Smooth muscle cell (in vitro differentiated cells): Measurements from ENCODE around the gene HDDC3. TPM values are rescaled to one million over a fixed set of nuclear protein-coding genes. Genes with fewer than 3 reads are reported as not detected.

Experiments used
- DNase-seq: peaks from one replicate; lab custom pipeline; 2025; ENCODE audit not compliant: unreplicated experiment; lab: John Stamatoyannopoulos, UW
- H2AFZ ChIP-seq: fragments of 200-600 bp; sonication (generic); 2 replicates; pipeline ENCODE4 v1.6.0; 2016; ENCODE audit warnings: antibody characterized with exemption, low read depth, mild to moderate bottlenecking
- H3F3A ChIP-seq: fragments of 200-600 bp; sonication (generic); 2 replicates; pipeline ENCODE4 v1.6.0; 2017; ENCODE audit warnings: antibody characterized with exemption, low read depth
- H3K27ac ChIP-seq: fragments of 200-600 bp; sonication (generic); 2 replicates; pipeline ENCODE4 v1.5.1; 2016; ENCODE audit warnings: low read depth, mild to moderate bottlenecking
- H3K27me3 ChIP-seq: fragments of 200-600 bp; sonication (generic); 2 replicates; pipeline ENCODE4 v1.6.1; 2016; ENCODE audit warnings: low read depth, mild to moderate bottlenecking
- H3K36me3 ChIP-seq: fragments of 200-600 bp; sonication (generic); 2 replicates; pipeline ENCODE4 v1.5.1; 2016; ENCODE audit warnings: low read depth
- H3K4me1 ChIP-seq: fragments of 200-600 bp; sonication (generic); 2 replicates; pipeline ENCODE4 v1.5.1; 2016; ENCODE audit warnings: low read depth
- H3K4me2 ChIP-seq: fragments of 200-600 bp; sonication (generic); 2 replicates; pipeline ENCODE4 v1.6.0; 2016; ENCODE audit warnings: mild to moderate bottlenecking
- H3K4me3 ChIP-seq: fragments of 200-600 bp; sonication (generic); 2 replicates; pipeline ENCODE4 v1.5.1; 2016; ENCODE audit warnings: mild to moderate bottlenecking
- H3K79me2 ChIP-seq: fragments of 200-600 bp; sonication (generic); 2 replicates; pipeline ENCODE4 v1.6.0; 2016; ENCODE audit warnings: low read depth, mild to moderate bottlenecking
- H3K9ac ChIP-seq: fragments of 200-600 bp; sonication (generic); 2 replicates; pipeline ENCODE4 v1.6.0; 2016; ENCODE audit warnings: low read depth
- H3K9me3 ChIP-seq: fragments of 200-600 bp; sonication (generic); replicated peaks from 2 replicates; pipeline ENCODE4 v1.5.1; 2016; ENCODE audit warnings: low read depth
- H4K20me1 ChIP-seq: fragments of 200-600 bp; sonication (generic); 2 replicates; pipeline ENCODE4 v1.6.0; 2016; ENCODE audit warnings: low read depth
- CTCF ChIP-seq: fragments of 200-600 bp; sonication (generic); IDR thresholded peaks from 2 replicates; pipeline ENCODE4 v1.5.1; 2017; ENCODE audit warnings: borderline replicate concordance, mild to moderate bottlenecking, antibody characterized with exemption; ENCODE audit not compliant: insufficient read depth, poor library complexity, severe bottlenecking
- WGBS: methylation state at CpG from one replicate; pipeline ENCODE4 v1.1.7; 2016; ENCODE audit warnings: low lambda C conversion rate; 5-methylcytosine and 5-hydroxymethylcytosine counted together
- polyA plus RNA-seq: library from polyadenylated mRNA; unstranded; fragments of >200 nt; fragmentation: Nextera tagmentation; extraction: Ambion mirVana; gene quantifications from 2 replicates; pipeline ENCODE4 v1.2.1, GENCODE V29; 2016
- total RNA-seq: library from RNA; depleted of rRNA; stranded (reverse); fragments of >200 nt; gene quantifications from 2 replicates; pipeline ENCODE4 v1.2.3, GENCODE V29; 2014

Gene HDDC3
- total and polyA plus RNA-seq, 2 experiments from 2014 or later: 16.0 to 16.3 TPM

- Histone ChIP-seq H3K27ac (no peak overlapping the region), H3K79me2 (no peaks in the 10 kb centered on the region), H3K9me3 (no peaks in the 10 kb centered on the region), H3K9ac (no peak overlapping the region), H3K4me2 (no peak overlapping the region), H3K36me3 (no peaks in the 10 kb centered on the region), H4K20me1 (no peaks in the 10 kb centered on the region), H3K4me1 (no peaks in the 10 kb centered on the region), H3K4me3 (no peak overlapping the region), H3F3A (no peaks in the 10 kb centered on the region), H3K27me3 (no peaks in the 10 kb centered on the region), H2AFZ (no peak overlapping the region)
- 89% methylated on average over 8 of the region's 12 CpGs for WGBS
- no peak for TF ChIP-seq CTCF
- no peak for DNase-seq
Observed at GRCh38 chr15:90913398-90913944, 18.9 kb downstream of the HDDC3 start.

GRCh38 chr15:90912770-90913075 is 19.6 kb downstream of the HDDC3 start:
- Histone ChIP-seq H3K27me3 (no peaks in the 10 kb centered on the region), H3K36me3 (no peaks in the 10 kb centered on the region), H3K27ac (no peak overlapping the region), H3K9me3 (no peaks in the 10 kb centered on the region), H3F3A (no peaks in the 10 kb centered on the region), H3K79me2 (no peaks in the 10 kb centered on the region), H3K4me1 (no peaks in the 10 kb centered on the region), H4K20me1 (no peaks in the 10 kb centered on the region), H3K4me3 (no peak overlapping the region), H2AFZ (no peak overlapping the region), H3K4me2 (no peak overlapping the region), H3K9ac (no peak overlapping the region)
- TF ChIP-seq CTCF: no peak
- WGBS: 96% methylated on average over 7 of the region's 7 CpGs
- no peak for DNase-seq

- Histone ChIP-seq H3K4me3 (no peak overlapping the region), H3F3A (no peaks in the 10 kb centered on the region), H3K4me1 (no peaks in the 10 kb centered on the region), H3K36me3 (no peaks in the 10 kb centered on the region), H3K27ac (no peak overlapping the region), H3K27me3 (no peaks in the 10 kb centered on the region), H3K9ac (no peak overlapping the region), H3K79me2 (no peaks in the 10 kb centered on the region), H2AFZ (no peak overlapping the region), H3K4me2 (no peak overlapping the region), H4K20me1 (no peaks in the 10 kb centered on the region), H3K9me3 (no peaks in the 10 kb centered on the region)
- no peak for DNase-seq
- 97% methylated on average over 30 of the region's 30 CpGs for WGBS
- TF ChIP-seq CTCF: no peak
Observed at GRCh38 chr15:90911906-90912769, 20.2 kb downstream of the HDDC3 start.

GRCh38 chr15:90911302-90911623 is 21.1 kb downstream of the HDDC3 start:
- Histone ChIP-seq H3K27ac (no peak overlapping the region), H2AFZ (no peak overlapping the region), H3K79me2 (no peaks in the 10 kb centered on the region), H3K36me3 (no peaks in the 10 kb centered on the region), H3K4me2 (no peak overlapping the region), H3K27me3 (no peaks in the 10 kb centered on the region), H3F3A (no peaks in the 10 kb centered on the region), H3K4me3 (no peak overlapping the region), H4K20me1 (no peaks in the 10 kb centered on the region), H3K4me1 (no peaks in the 10 kb centered on the region), H3K9me3 (no peaks in the 10 kb centered on the region), H3K9ac (no peak overlapping the region)
- no peak for TF ChIP-seq CTCF
- 92% methylated on average over 19 of the region's 19 CpGs for WGBS
- no peak for DNase-seq
